Measurements from ENCODE around the gene HOGA1.
A peak's percentile ranks its signal among the peaks of the same experiment; 100 is the strongest.
"Not testable (repeated sequence)": the region's sequence is repeated elsewhere in the genome, so short reads cannot be mapped to it uniquely, and the experiment has no call there.

The HOGA1 gene

GRCh38 chr10:97571622-97572021 is 12.6 kb upstream of the HOGA1 start:
- no peak overlapping the region for H3K4me3 ChIP-seq (ENCODE audit: low read depth, low read length)
- TF ChIP-seq CTCF (conservative IDR thresholded peaks at IDR 0.05; ENCODE audit: low read depth, low read length), result no peak
- DNase-seq (ENCODE audit: low read depth), result no peak

GRCh38 chr10:97572214-97572989 is 11.8 kb upstream of the HOGA1 start, which contains the start of gene ANKRD2:
ANKRD2 (plus strand) TSS chr10:97572779; CDS start chr10:97572789, 10 bp downstream.
- DNase-seq (ENCODE audit: low read depth), result peak; percentile 90
- no peak within 1 kb of the TSS for H3K4me3 ChIP-seq (ENCODE audit: low read depth, low read length)
- peak; percentile 96 for TF ChIP-seq CTCF (conservative IDR thresholded peaks at IDR 0.05; ENCODE audit: low read depth, low read length)

GRCh38 chr10:97573021-97573420 is 11.2 kb upstream of the HOGA1 start:
- DNase-seq (ENCODE audit: low read depth), result peak; percentile 36
- TF ChIP-seq CTCF (conservative IDR thresholded peaks at IDR 0.05; ENCODE audit: low read depth, low read length), result no peak
- H3K4me3 ChIP-seq (ENCODE audit: low read depth, low read length), result no peak overlapping the region

- no peak overlapping the region for H3K4me3 ChIP-seq (ENCODE audit: low read depth, low read length)
- TF ChIP-seq CTCF (conservative IDR thresholded peaks at IDR 0.05; ENCODE audit: low read depth, low read length), result no peak
- no peak for DNase-seq (ENCODE audit: low read depth)
Observed at GRCh38 chr10:97573672-97574071, 10.5 kb upstream of the HOGA1 start.

- peak; percentile 35 for DNase-seq (ENCODE audit: low read depth)
- no peak for TF ChIP-seq CTCF (conservative IDR thresholded peaks at IDR 0.05; ENCODE audit: low read depth, low read length)
- H3K4me3 ChIP-seq (ENCODE audit: low read depth, low read length), result no peak overlapping the region
Observed at GRCh38 chr10:97574374-97575126, 9.6 kb upstream of the HOGA1 start.

GRCh38 chr10:97575127-97575668 is 9.0 kb upstream of the HOGA1 start:
- DNase-seq (ENCODE audit: low read depth), result no peak
- TF ChIP-seq CTCF (conservative IDR thresholded peaks at IDR 0.05; ENCODE audit: low read depth, low read length), result no peak
- H3K4me3 ChIP-seq (ENCODE audit: low read depth, low read length), result no peak overlapping the region

GRCh38 chr10:97576487-97576886 is 7.7 kb upstream of the HOGA1 start:
- not testable (repeated sequence) for DNase-seq (ENCODE audit: low read depth); H3K4me3 ChIP-seq (ENCODE audit: low read depth, low read length)

Measured in choroid plexus epithelial cell (primary cell).